Hepatocyte (in vitro differentiated cells): ENCODE data around the gene PIGR. TPM values are rescaled to one million over a fixed set of nuclear protein-coding genes. Genes with fewer than 3 reads are reported as not detected.
A peak's percentile ranks its signal among the peaks of the same experiment; 100 is the strongest.

Experiments
- DNase-seq: peaks from one replicate; pipeline ENCODE4 v3.0.0-alpha.2; 2016; ENCODE audit warnings: low spot score
- H2AFZ ChIP-seq: fragments of 200-600 bp; sonication (generic); 2 replicates; pipeline ENCODE4 v1.6.0; 2016; ENCODE audit warnings: antibody characterized with exemption, mild to moderate bottlenecking
- H3K27ac ChIP-seq: fragments of 200-600 bp; sonication (generic); 2 replicates; pipeline ENCODE4 v1.5.1; 2016; ENCODE audit warnings: mild to moderate bottlenecking
- H3K27me3 ChIP-seq: fragments of 200-600 bp; sonication (generic); 2 replicates; pipeline ENCODE4 v1.6.1; 2016
- H3K36me3 ChIP-seq: fragments of 200-600 bp; sonication (generic); replicated peaks from 2 replicates; pipeline ENCODE4 v1.5.1; 2016; ENCODE audit warnings: low read depth; ENCODE audit not compliant: insufficient read depth
- H3K4me1 ChIP-seq: fragments of 200-600 bp; sonication (generic); 2 replicates; pipeline ENCODE4 v1.5.1; 2016; ENCODE audit warnings: mild to moderate bottlenecking, moderate library complexity; ENCODE audit not compliant: insufficient read depth
- H3K4me2 ChIP-seq: fragments of 200-600 bp; sonication (generic); 2 replicates; pipeline ENCODE4 v1.6.0; 2016
- H3K4me3 ChIP-seq: fragments of 200-600 bp; sonication (generic); 2 replicates; pipeline ENCODE4 v1.5.1; 2016; ENCODE audit warnings: mild to moderate bottlenecking
- H3K79me2 ChIP-seq: fragments of 200-600 bp; sonication (generic); 2 replicates; pipeline ENCODE4 v1.6.0; 2017; ENCODE audit warnings: mild to moderate bottlenecking
- H3K9me2 ChIP-seq: fragments of 200-600 bp; sonication (generic); replicated peaks from 2 replicates; pipeline ENCODE4 v1.6.0; 2017; ENCODE audit warnings: mild to moderate bottlenecking; ENCODE audit not compliant: insufficient read depth
- H3K9me3 ChIP-seq: fragments of 200-600 bp; sonication (generic); 2 replicates; pipeline ENCODE4 v1.5.1; 2016; ENCODE audit warnings: low read depth, mild to moderate bottlenecking
- H4K20me1 ChIP-seq: fragments of 200-600 bp; sonication (generic); 2 replicates; pipeline ENCODE4 v1.6.0; 2016; ENCODE audit warnings: mild to moderate bottlenecking; ENCODE audit not compliant: insufficient read depth, poor library complexity, severe bottlenecking
- CTCF ChIP-seq: fragments of 200-600 bp; sonication (generic); IDR thresholded peaks from 2 replicates; pipeline ENCODE4 v1.5.1; 2016; ENCODE audit warnings: antibody characterized with exemption, mild to moderate bottlenecking; ENCODE audit not compliant: poor library complexity
- EZH2 ChIP-seq: fragments of 200-600 bp; sonication (generic); IDR thresholded peaks from 2 replicates; pipeline ENCODE4 v1.6.1; 2016; ENCODE audit warnings: antibody characterized with exemption, mild to moderate bottlenecking, borderline replicate concordance
- EZH2phosphoT487 ChIP-seq: fragments of 200-600 bp; sonication (generic); IDR thresholded peaks from one replicate; pipeline ENCODE4 v1.6.1; 2018; ENCODE audit warnings: antibody characterized with exemption, mild to moderate bottlenecking, low read depth, moderate library complexity; ENCODE audit not compliant: unreplicated experiment, severe bottlenecking
- WGBS: methylation state at CpG from one replicate; pipeline ENCODE4 v1.1.6; 2016; ENCODE audit warnings: low lambda C conversion rate; ENCODE audit errors: missing lambda C conversion rate; 5-methylcytosine and 5-hydroxymethylcytosine counted together
- polyA plus RNA-seq: library from polyadenylated mRNA; unstranded; fragments of >200 nt; fragmentation: Nextera tagmentation; extraction: Ambion mirVana; gene quantifications from 2 replicates; pipeline ENCODE4 v1.2.1, GENCODE V29; 2016
- total RNA-seq: library from RNA; depleted of rRNA; stranded (reverse); fragments of >200 nt; gene quantifications from 2 replicates; pipeline ENCODE4 v1.2.3, GENCODE V29; 2014

The PIGR gene
- total and polyA plus RNA-seq, 2 experiments from 2014 or later, result 8.1 to 22.9 TPM

- no peak overlapping the region for H3K4me2 ChIP-seq
- TF ChIP-seq EZH2, result no peak
- no peak for TF ChIP-seq CTCF
- no peaks in the 10 kb centered on the region for H3K79me2 ChIP-seq
- H3K4me1 ChIP-seq, result no peaks in the 10 kb centered on the region
- H3K9me2 ChIP-seq, result no peaks in the 10 kb centered on the region
- H4K20me1 ChIP-seq, result no peaks in the 10 kb centered on the region
- 85% methylated on average over 12 of the region's 12 CpGs for WGBS
- H3K4me3 ChIP-seq, result no peak overlapping the region
- H2AFZ ChIP-seq, result no peak overlapping the region
- no peaks in the 10 kb centered on the region for H3K36me3 ChIP-seq
- H3K27ac ChIP-seq, result no peak overlapping the region
- no peak for DNase-seq
- H3K9me3 ChIP-seq, result no peaks in the 10 kb centered on the region
- H3K27me3 ChIP-seq, result no peaks in the 10 kb centered on the region
These were observed 23.0 kb downstream of the PIGR start for GRCh38 chr1:206923009-206923960.

- Histone ChIP-seq H3K4me2 (no peak overlapping the region), H3K27ac (peak overlapping the region; percentile 67), H3K27me3 (no peaks in the 10 kb centered on the region), H3K36me3 (no peaks in the 10 kb centered on the region), H3K79me2 (no peaks in the 10 kb centered on the region), H3K9me2 (no peaks in the 10 kb centered on the region), H2AFZ (no peak overlapping the region), H3K4me1 (no peaks in the 10 kb centered on the region), H3K9me3 (no peaks in the 10 kb centered on the region), H4K20me1 (no peaks in the 10 kb centered on the region), H3K4me3 (no peak overlapping the region)
- WGBS, result 92% methylated on average over 1 of the region's 1 CpG
- no peak for TF ChIP-seq EZH2
- no peak for TF ChIP-seq EZH2phosphoT487
- DNase-seq, result no peak
These were observed 23.7 kb downstream of the PIGR start for GRCh38 chr1:206922524-206922923.

GRCh38 chr1:206921772-206922265, 24.4 kb downstream of the PIGR start, which contains the start of gene FCMR:
Gene FCMR, minus strand, starts transcription at chr1:206921941. Its CDS starts 87 bp downstream, at chr1:206921854.
- no peaks in the 10 kb centered on the region for H3K9me2 ChIP-seq
- no peak within 1 kb of the TSS for H3K4me3 ChIP-seq
- no peaks in the 10 kb centered on the region for H3K9me3 ChIP-seq
- H4K20me1 ChIP-seq, result no peaks in the 10 kb centered on the region
- DNase-seq, result no peak
- H2AFZ ChIP-seq, result peak within 1 kb of the TSS; percentile 21
- no peaks in the 10 kb centered on the region for H3K4me1 ChIP-seq
- no peak for TF ChIP-seq EZH2phosphoT487
- TF ChIP-seq EZH2, result no peak
- no peak for TF ChIP-seq CTCF
- no peaks in the 10 kb centered on the region for H3K27me3 ChIP-seq
- 58% methylated on average over 7 of the region's 7 CpGs for WGBS
- H3K27ac ChIP-seq, result peak within 1 kb of the TSS; percentile 67
- no peak within 1 kb of the TSS for H3K4me2 ChIP-seq
- no peaks in the 10 kb centered on the region for H3K36me3 ChIP-seq
- H3K79me2 ChIP-seq, result no peaks in the 10 kb centered on the region

- Histone ChIP-seq H3K9me2 (no peaks in the 10 kb centered on the region), H3K27ac (no peak overlapping the region), H3K4me2 (no peak overlapping the region), H3K4me1 (no peaks in the 10 kb centered on the region), H4K20me1 (no peaks in the 10 kb centered on the region), H3K79me2 (no peaks in the 10 kb centered on the region), H3K4me3 (no peak overlapping the region), H3K36me3 (no peaks in the 10 kb centered on the region), H3K9me3 (no peaks in the 10 kb centered on the region), H2AFZ (no peak overlapping the region), H3K27me3 (peaks cover under 1% of the 10 kb centered on the region)
- 92% methylated on average over 3 of the region's 3 CpGs for WGBS
- no peak for DNase-seq
- no peak for TF ChIP-seq EZH2
- no peak for TF ChIP-seq EZH2phosphoT487
- no peak for TF ChIP-seq CTCF
These were observed 28.2 kb downstream of the PIGR start for GRCh38 chr1:206918076-206918475.
